Neuronal stem cell (in vitro differentiated cells): Measurements from ENCODE around the gene MMP14.
A peak's percentile ranks its signal among the peaks of the same experiment; 100 is the strongest.

Experiments
- DNase-seq: peaks from one replicate; pipeline ENCODE4 v3.0.0-alpha.2; 2013; ENCODE audit warnings: low spot score
- H2AFZ ChIP-seq: one replicate; pipeline ENCODE4 v1.6.1; 2013; ENCODE audit warnings: mild to moderate bottlenecking, low read length, inconsistent platforms
- H2AK5ac ChIP-seq: 2 replicates; pipeline ENCODE4 v1.6.1; 2013; ENCODE audit warnings: low read depth, mild to moderate bottlenecking, inconsistent platforms, low read length, moderate library complexity, mixed read lengths
- H2BK120ac ChIP-seq: 2 replicates; pipeline ENCODE4 v1.6.1; 2013; ENCODE audit warnings: low read depth, mild to moderate bottlenecking, inconsistent platforms, low read length, moderate library complexity, mixed read lengths
- H2BK12ac ChIP-seq: one replicate; pipeline ENCODE4 v1.6.1; 2013; ENCODE audit warnings: low read length, inconsistent platforms
- H2BK15ac ChIP-seq: 2 replicates; pipeline ENCODE4 v1.6.1; 2013; ENCODE audit warnings: mild to moderate bottlenecking, low read length, inconsistent platforms, mixed read lengths
- H2BK5ac ChIP-seq: one replicate; pipeline ENCODE4 v1.6.1; 2013; ENCODE audit warnings: inconsistent platforms, mild to moderate bottlenecking, low read length, moderate library complexity
- H3K14ac ChIP-seq: one replicate; pipeline ENCODE4 v1.6.1; 2013; ENCODE audit warnings: low read length, inconsistent platforms
- H3K18ac ChIP-seq: 2 replicates; pipeline ENCODE4 v1.6.1; 2013; ENCODE audit warnings: low read length, inconsistent platforms
- H3K23ac ChIP-seq: 2 replicates; pipeline ENCODE4 v1.6.1; 2013; ENCODE audit warnings: low read depth, mild to moderate bottlenecking, mixed read lengths, low read length, inconsistent platforms; ENCODE audit not compliant: poor library complexity
- H3K27ac ChIP-seq: replicated peaks from 3 replicates; pipeline ENCODE4 v1.5.1; 2013; ENCODE audit warnings: low read length, inconsistent platforms
- H3K27me3 ChIP-seq, 3 experiments: 2 replicates each; pipeline ENCODE4 v1.6.1; 2013; ENCODE audit warnings: low read length in 3 of 3, mild to moderate bottlenecking in 2 of 3, inconsistent platforms in 1 of 3, low read depth in 1 of 3, mixed read lengths in 1 of 3, moderate library complexity in 1 of 3; ENCODE audit not compliant: control insufficient read depth in 3 of 3, insufficient read depth in 3 of 3
- H3K36me3 ChIP-seq, 2 donors: replicated peaks in 1 of 2; 2 replicates each; pipeline ENCODE4 v1.6.1; 2013; ENCODE audit warnings: low read length in 2 of 2; ENCODE audit not compliant: control insufficient read depth in 2 of 2, insufficient read depth in 2 of 2
- H3K4ac ChIP-seq: 2 replicates; pipeline ENCODE4 v1.6.1; 2013; ENCODE audit warnings: inconsistent platforms, mild to moderate bottlenecking, low read length, moderate library complexity
- H3K4me1 ChIP-seq, 2 donors: 1 replicate in 1 of 2; 2 replicates in 1 of 2; pipeline ENCODE4 v1.6.1; 2013; ENCODE audit warnings: low read length in 2 of 2, low read depth in 1 of 2; ENCODE audit not compliant: control insufficient read depth in 2 of 2, insufficient read depth in 1 of 2
- H3K4me2 ChIP-seq: one replicate; pipeline ENCODE4 v1.6.1; 2013; ENCODE audit warnings: mild to moderate bottlenecking, low read length, inconsistent platforms; ENCODE audit not compliant: insufficient read depth, poor library complexity, severe bottlenecking
- H3K4me3 ChIP-seq, 2 donors: 2 replicates each; pipeline ENCODE4 v1.5.1; 2013; ENCODE audit warnings: low read length in 2 of 2, mild to moderate bottlenecking in 2 of 2, inconsistent platforms in 1 of 2, moderate library complexity in 1 of 2
- H3K79me1 ChIP-seq: one replicate; pipeline ENCODE4 v1.6.1; 2013; ENCODE audit warnings: low read depth, mild to moderate bottlenecking, inconsistent platforms, low read length, moderate library complexity
- H3K9ac ChIP-seq: one replicate; pipeline ENCODE4 v1.6.1; 2013; ENCODE audit warnings: mild to moderate bottlenecking, low read depth, low read length, inconsistent platforms; ENCODE audit not compliant: poor library complexity
- H3K9me3 ChIP-seq, 2 donors: replicated peaks in 1 of 2; 2 replicates each; pipeline versions ENCODE3 to v1.6.1; 2013; ENCODE audit warnings: low read length in 2 of 2, mild to moderate bottlenecking in 2 of 2, inconsistent platforms in 1 of 2, low read depth in 1 of 2, mixed read lengths in 1 of 2, moderate library complexity in 1 of 2; ENCODE audit not compliant: control insufficient read depth in 2 of 2, insufficient read depth in 1 of 2
- H4K8ac ChIP-seq: one replicate; pipeline ENCODE4 v1.6.1; 2013; ENCODE audit warnings: low read depth, mild to moderate bottlenecking, inconsistent platforms, low read length, moderate library complexity
- H4K91ac ChIP-seq: one replicate; pipeline ENCODE4 v1.6.1; 2013; ENCODE audit warnings: low read length, low read depth, mild to moderate bottlenecking, inconsistent platforms; ENCODE audit not compliant: poor library complexity
- WGBS, 2 donors: extraction: QIAGEN DNeasy Blood & Tissue Kit; methylation state at CpG; one replicate each; pipeline ENCODE4 v1.1.7; 2013; ENCODE audit warnings: missing lambda C conversion rate in 2 of 2, mixed read lengths in 1 of 2; ENCODE audit not compliant: insufficient read length in 2 of 2, insufficient replicate concordance in 1 of 2; ENCODE audit errors: extremely low coverage in 2 of 2; 5-methylcytosine and 5-hydroxymethylcytosine counted together

Gene MMP14

DNA sequence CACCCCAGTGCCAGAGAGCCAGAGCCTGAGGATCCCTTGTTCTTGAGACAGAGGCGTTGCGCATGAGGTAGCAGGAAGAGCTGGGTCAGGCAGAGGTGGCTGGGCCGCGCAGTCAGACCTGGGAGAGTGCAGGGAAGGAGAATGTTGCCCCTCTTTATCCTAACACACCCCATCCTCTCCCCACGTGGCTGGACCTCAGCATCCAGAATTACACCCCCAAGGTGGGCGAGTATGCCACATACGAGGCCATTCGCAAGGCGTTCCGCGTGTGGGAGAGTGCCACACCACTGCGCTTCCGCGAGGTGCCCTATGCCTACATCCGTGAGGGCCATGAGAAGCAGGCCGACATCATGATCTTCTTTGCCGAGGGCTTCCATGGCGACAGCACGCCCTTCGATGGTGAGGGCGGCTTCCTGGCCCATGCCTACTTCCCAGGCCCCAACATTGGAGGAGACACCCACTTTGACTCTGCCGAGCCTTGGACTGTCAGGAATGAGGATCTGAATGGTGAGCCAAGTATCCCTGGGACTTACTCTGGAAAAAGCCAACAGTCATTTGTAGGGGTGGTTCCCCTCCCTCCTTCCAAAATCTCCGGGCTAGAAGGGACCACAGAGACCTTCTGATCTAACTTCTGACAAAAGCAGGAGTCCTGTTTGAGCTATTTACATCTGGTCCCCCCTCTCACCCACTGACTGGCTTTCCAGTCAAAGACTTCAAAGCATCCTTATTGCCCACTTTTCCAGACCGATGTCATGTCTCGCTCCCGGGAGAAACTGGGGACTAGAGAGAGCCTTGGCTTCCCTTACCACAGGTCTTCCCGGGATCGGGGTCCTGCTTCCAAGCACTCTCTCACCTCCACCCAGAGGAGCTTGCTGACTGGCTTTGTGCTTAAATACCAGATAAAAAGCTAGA is 6.1 kb downstream of the MMP14 start:
- Histone ChIP-seq H3K27me3 (peaks cover 0 to 12% (median 0%) of the 10 kb centered on the region in 3 experiments), H2AFZ (peak overlapping the region; percentile 33), H3K4me3 (no peak overlapping the region), H3K79me1 (peaks cover 2% of the 10 kb centered on the region), H4K8ac (no peak overlapping the region), H4K91ac (no peak overlapping the region), H3K4me2 (no peak overlapping the region), H3K9me3 (peaks cover 0 to 5% of the 10 kb centered on the region in 2 donors), H3K9ac (no peak overlapping the region), H2BK5ac (no peak overlapping the region), H3K4me1 (peaks cover 3 to 4% of the 10 kb centered on the region in 2 donors), H2BK12ac (no peak overlapping the region), H3K14ac (no peak overlapping the region), H3K4ac (no peak overlapping the region), H2BK15ac (no peak overlapping the region), H2AK5ac (no peak overlapping the region), H2BK120ac (no peak overlapping the region), H3K27ac (no peak overlapping the region), H3K36me3 (peaks cover 0 to 2% of the 10 kb centered on the region in 2 donors), H3K18ac (no peak overlapping the region), H3K23ac (no peak overlapping the region)
- no peak for DNase-seq
- no CpG with 5 or more reads among the region's 28 CpGs for WGBS, 2 donors

DNA sequence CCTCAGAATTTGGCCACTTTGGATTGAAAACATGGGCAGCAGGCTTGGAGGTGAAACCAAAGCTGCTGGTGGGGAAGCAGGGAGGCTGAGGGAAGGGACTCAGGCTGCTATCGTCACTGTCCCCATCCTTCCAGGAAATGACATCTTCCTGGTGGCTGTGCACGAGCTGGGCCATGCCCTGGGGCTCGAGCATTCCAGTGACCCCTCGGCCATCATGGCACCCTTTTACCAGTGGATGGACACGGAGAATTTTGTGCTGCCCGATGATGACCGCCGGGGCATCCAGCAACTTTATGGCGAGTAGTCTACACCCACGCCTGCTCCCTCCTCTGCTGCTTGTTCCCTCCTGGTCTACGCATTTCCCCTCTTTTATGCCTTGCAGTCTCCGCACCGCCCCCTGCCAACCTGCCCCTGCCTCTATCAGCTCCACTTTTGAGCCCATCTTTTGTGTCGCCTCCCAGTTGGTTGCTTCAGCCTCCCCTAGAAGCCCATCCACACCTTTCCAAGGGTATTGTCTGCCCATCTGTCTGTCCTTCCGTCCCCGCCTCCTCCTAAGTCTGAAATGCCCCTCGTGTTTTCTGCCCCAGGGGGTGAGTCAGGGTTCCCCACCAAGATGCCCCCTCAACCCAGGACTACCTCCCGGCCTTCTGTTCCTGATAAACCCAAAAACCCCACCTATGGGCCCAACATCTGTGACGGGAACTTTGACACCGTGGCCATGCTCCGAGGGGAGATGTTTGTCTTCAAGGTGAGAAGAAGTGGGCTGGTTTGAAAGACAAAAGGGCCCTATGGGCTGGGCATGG is 6.9 kb downstream of the MMP14 start:
- H3K9ac ChIP-seq = no peak overlapping the region
- no peak overlapping the region for H3K4me2 ChIP-seq
- H2BK15ac ChIP-seq = no peak overlapping the region
- no peak overlapping the region for H2AK5ac ChIP-seq
- H2AFZ ChIP-seq = peak overlapping the region; percentile 33
- H3K27me3 ChIP-seq = peaks cover 0 to 4% (median 0%) of the 10 kb centered on the region in 3 experiments
- no peak overlapping the region for H3K4me3 ChIP-seq
- no peak overlapping the region for H3K4ac ChIP-seq
- H3K36me3 ChIP-seq = peaks cover 0 to 2% of the 10 kb centered on the region in 2 donors
- H3K4me1 ChIP-seq = peaks cover 11% of the 10 kb centered on the region in 2 donors
- no peak overlapping the region for H3K27ac ChIP-seq
- no peak overlapping the region for H2BK12ac ChIP-seq
- H3K18ac ChIP-seq = no peak overlapping the region
- H4K91ac ChIP-seq = no peak overlapping the region
- no peak overlapping the region for H3K23ac ChIP-seq
- peaks cover 2% of the 10 kb centered on the region for H3K79me1 ChIP-seq
- no peak for DNase-seq
- peaks cover 0 to 5% of the 10 kb centered on the region in 2 donors for H3K9me3 ChIP-seq
- no CpG with 5 or more reads among the region's 21 CpGs for WGBS, 2 donors
- peak overlapping the region; percentile 29 for H2BK5ac ChIP-seq
- H4K8ac ChIP-seq = no peak overlapping the region
- no peak overlapping the region for H3K14ac ChIP-seq
- H2BK120ac ChIP-seq = no peak overlapping the region

DNA sequence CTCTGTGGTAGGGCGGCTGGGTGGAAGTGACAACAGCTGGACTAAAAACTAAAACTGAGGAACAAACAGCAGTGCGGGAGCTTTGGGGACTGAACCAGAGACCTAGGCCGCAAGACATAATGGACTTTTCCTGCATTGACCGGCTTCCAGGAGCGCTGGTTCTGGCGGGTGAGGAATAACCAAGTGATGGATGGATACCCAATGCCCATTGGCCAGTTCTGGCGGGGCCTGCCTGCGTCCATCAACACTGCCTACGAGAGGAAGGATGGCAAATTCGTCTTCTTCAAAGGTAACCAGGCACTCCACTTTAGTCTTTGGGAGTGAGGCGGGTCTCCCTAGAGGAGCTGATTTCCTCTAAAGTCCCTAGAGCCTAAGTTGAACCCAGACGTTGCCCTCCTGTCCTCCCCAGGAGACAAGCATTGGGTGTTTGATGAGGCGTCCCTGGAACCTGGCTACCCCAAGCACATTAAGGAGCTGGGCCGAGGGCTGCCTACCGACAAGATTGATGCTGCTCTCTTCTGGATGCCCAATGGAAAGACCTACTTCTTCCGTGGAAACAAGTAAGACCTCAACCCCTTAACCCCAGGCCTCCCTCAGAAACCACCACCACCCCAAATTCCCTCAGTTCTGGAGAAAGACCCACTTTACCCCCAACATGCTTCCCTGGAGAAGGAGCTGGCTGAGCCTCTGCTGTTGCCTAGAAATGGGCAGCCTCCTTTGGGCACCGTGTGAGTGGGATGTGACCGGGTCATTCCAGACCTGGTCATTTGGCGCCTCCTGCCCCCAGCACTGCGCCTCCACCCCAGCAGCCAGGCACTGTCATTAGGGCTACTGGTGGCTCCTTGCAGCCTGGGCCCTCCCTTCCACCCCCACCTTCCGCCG is 8.1 kb downstream of the MMP14 start:
- Histone ChIP-seq H3K4me3 (no peak overlapping the region), H4K8ac (no peak overlapping the region), H3K27me3 (no peaks in the 10 kb centered on the region), H2AK5ac (peak overlapping the region; percentile 21), H3K4me1 (peaks cover 15% of the 10 kb centered on the region in 2 donors), H4K91ac (no peak overlapping the region), H3K18ac (no peak overlapping the region), H2BK5ac (no peak overlapping the region), H3K23ac (no peak overlapping the region), H3K9ac (no peak overlapping the region), H2BK12ac (no peak overlapping the region), H3K9me3 (no peaks in the 10 kb centered on the region), H3K79me1 (peaks cover 2% of the 10 kb centered on the region), H3K36me3 (peaks cover 0 to 4% of the 10 kb centered on the region in 2 donors), H2AFZ (no peak overlapping the region), H3K14ac (no peak overlapping the region), H2BK120ac (no peak overlapping the region), H2BK15ac (no peak overlapping the region), H3K4me2 (no peak overlapping the region), H3K4ac (no peak overlapping the region), H3K27ac (no peak overlapping the region)
- WGBS, 2 donors = no CpG with 5 or more reads among the region's 22 CpGs
- DNase-seq = no peak
